HG03575 (cell line): ENCODE results near the gene SEMA3A.
"Not testable (repeated sequence)": the region's sequence is repeated elsewhere in the genome, so short reads cannot be mapped to it uniquely, and the experiment has no call there.

ENCODE experiments used
- ATAC-seq: cut with Tn5 transposase; IDR thresholded peaks from one replicate; pipeline ENCODE4 v1.9.1; 2021; ENCODE audit not compliant: unreplicated experiment, insufficient number of reproducible peaks, low FRiP score; ENCODE audit errors: extremely low read depth

The SEMA3A gene

GRCh38 chr7:84085147-84085546, 109.4 kb downstream of the SEMA3A start:
- ATAC-seq = no peak

- no peak for ATAC-seq
These were observed 110.7 kb downstream of the SEMA3A start for GRCh38 chr7:84083846-84084245.

GRCh38 chr7:84081973-84082522, 112.5 kb downstream of the SEMA3A start:
- ATAC-seq = no peak

- ATAC-seq = no peak
These were observed 117.3 kb downstream of the SEMA3A start for GRCh38 chr7:84077336-84077735.

- ATAC-seq = no peak
These were observed 118.4 kb downstream of the SEMA3A start for GRCh38 chr7:84076219-84076618.

- ATAC-seq = no peak
These were observed 121.3 kb downstream of the SEMA3A start for GRCh38 chr7:84073186-84073875.

- ATAC-seq = no peak
These were observed 123.8 kb downstream of the SEMA3A start for GRCh38 chr7:84070770-84071169.

GRCh38 chr7:84069999-84070500, 124.5 kb downstream of the SEMA3A start:
- ATAC-seq = no peak

- ATAC-seq = no peak
These were observed 125.6 kb downstream of the SEMA3A start for GRCh38 chr7:84069033-84069432.

GRCh38 chr7:84062489-84062901, 132.1 kb downstream of the SEMA3A start:
- ATAC-seq = not testable (repeated sequence)

GRCh38 chr7:84060760-84061261, 133.8 kb downstream of the SEMA3A start:
- no peak for ATAC-seq

- ATAC-seq = no peak
These were observed 134.6 kb downstream of the SEMA3A start for GRCh38 chr7:84060000-84060399.

GRCh38 chr7:84058311-84059076, 136.1 kb downstream of the SEMA3A start:
- ATAC-seq = no peak

GRCh38 chr7:84057576-84057975, 137.0 kb downstream of the SEMA3A start:
- ATAC-seq = no peak

- no peak for ATAC-seq
These were observed 138.5 kb downstream of the SEMA3A start for GRCh38 chr7:84055904-84056605.

- not testable (repeated sequence) for ATAC-seq
These were observed 139.4 kb downstream of the SEMA3A start for GRCh38 chr7:84055199-84055598.

GRCh38 chr7:84049071-84049836, 145.3 kb downstream of the SEMA3A start:
- no peak for ATAC-seq

- ATAC-seq = no peak
These were observed 147.5 kb downstream of the SEMA3A start for GRCh38 chr7:84047085-84047484.

GRCh38 chr7:84044834-84045233, 149.8 kb downstream of the SEMA3A start:
- ATAC-seq = no peak
